ENCODE measurements around the gene BRD4. TPM values are rescaled to one million over a fixed set of nuclear protein-coding genes. Genes with fewer than 3 reads are reported as not detected.

The BRD4 gene
- total and polyA plus RNA-seq, 2 donors (not counting 3 experiments of a cell fraction or from before 2014, with no cell fraction given), result 14.9 to 125 TPM

DNA sequence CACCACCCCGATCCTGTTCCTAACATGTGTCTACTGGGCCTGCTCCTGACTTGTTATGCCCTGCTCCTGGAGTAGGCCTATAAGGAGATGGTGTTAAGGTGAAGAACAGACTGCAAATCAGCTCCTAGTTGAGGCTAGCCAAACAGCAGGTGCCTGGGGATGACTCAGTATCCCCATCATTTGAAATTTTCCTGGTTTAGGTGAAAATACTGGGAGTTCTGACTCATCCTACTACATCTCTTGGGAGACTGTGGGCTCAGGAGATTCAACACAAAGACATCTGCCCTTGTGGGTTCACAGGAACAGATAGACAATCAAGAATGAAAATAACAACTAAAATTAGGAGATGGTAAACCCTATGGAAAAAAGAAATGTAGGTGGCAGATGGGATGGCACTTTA is 41.2 kb downstream of the BRD4 start:
- Histone ChIP-seq H2AFZ (ENCODE audit: low read depth, low read length) (no peak overlapping the region), H3K4me2 (ENCODE audit: insufficient read depth, low read length) (no peak overlapping the region), H3K79me2 (ENCODE audit: control insufficient read depth, insufficient read depth, low read length) (peaks cover 96% of the 10 kb centered on the region), H3K36me3 (ENCODE audit: control insufficient read depth in 2 of 2, extremely low read depth in 1 of 2, insufficient read depth in 2 of 2, low read length in 2 of 2) (no peaks in the 10 kb centered on the region), H3K9ac (replicated peaks; ENCODE audit: extremely low read depth, insufficient read depth, low read length) (no peak overlapping the region), H3K4me1 (ENCODE audit: control insufficient read depth, extremely low read depth, insufficient read depth, low read length) (peaks cover 28% of the 10 kb centered on the region), H4K20me1 (replicated peaks; ENCODE audit: control insufficient read depth, extremely low read depth, insufficient read depth, low read length) (peaks cover 26% of the 10 kb centered on the region), H3K9me3 (replicated peaks; ENCODE audit: control insufficient read depth, insufficient read depth, low read length) (no peaks in the 10 kb centered on the region), H3K27ac (ENCODE audit: insufficient read depth, low read depth, low read length) (no peak overlapping the region), H3K9me1 (replicated peaks; ENCODE audit: control insufficient read depth, extremely low read depth, insufficient read depth, low read length) (no peaks in the 10 kb centered on the region), H3K4me3 (replicated peaks in 1 of 3; ENCODE audit: insufficient read depth in 1 of 3, low read depth in 1 of 3, low read length in 3 of 3) (no peak overlapping the region), H3K27me3 (ENCODE audit: control insufficient read depth in 2 of 2, insufficient read depth in 2 of 2, low read length in 2 of 2) (no peaks in the 10 kb centered on the region)
- TF ChIP-seq FOS (IDR thresholded peaks at IDR 0.05; ENCODE audit: borderline replicate concordance, insufficient read depth, low read length) (no peak), POLR2A (IDR thresholded peaks at IDR 0.05; ENCODE audit: low read depth, low read length) (no peak), MYC (IDR thresholded peaks at IDR 0.05; ENCODE audit: low read depth, low read length) (no peak), JUN (IDR thresholded peaks at IDR 0.05; ENCODE audit: borderline replicate concordance, insufficient read depth, insufficient read length, low read depth) (no peak), EZH2 (IDR thresholded peaks at IDR 0.05; ENCODE audit: borderline replicate concordance, low read depth, low read length, severe bottlenecking) (no peak), GATA2 (IDR thresholded peaks at IDR 0.05; ENCODE audit: insufficient read depth, insufficient read length, low read depth, low read length) (no peak), POLR2AphosphoS5 (IDR thresholded peaks at IDR 0.05; ENCODE audit: insufficient read depth, low read depth, low read length) (no peak)
- TF ChIP-seq, protein P1, sequence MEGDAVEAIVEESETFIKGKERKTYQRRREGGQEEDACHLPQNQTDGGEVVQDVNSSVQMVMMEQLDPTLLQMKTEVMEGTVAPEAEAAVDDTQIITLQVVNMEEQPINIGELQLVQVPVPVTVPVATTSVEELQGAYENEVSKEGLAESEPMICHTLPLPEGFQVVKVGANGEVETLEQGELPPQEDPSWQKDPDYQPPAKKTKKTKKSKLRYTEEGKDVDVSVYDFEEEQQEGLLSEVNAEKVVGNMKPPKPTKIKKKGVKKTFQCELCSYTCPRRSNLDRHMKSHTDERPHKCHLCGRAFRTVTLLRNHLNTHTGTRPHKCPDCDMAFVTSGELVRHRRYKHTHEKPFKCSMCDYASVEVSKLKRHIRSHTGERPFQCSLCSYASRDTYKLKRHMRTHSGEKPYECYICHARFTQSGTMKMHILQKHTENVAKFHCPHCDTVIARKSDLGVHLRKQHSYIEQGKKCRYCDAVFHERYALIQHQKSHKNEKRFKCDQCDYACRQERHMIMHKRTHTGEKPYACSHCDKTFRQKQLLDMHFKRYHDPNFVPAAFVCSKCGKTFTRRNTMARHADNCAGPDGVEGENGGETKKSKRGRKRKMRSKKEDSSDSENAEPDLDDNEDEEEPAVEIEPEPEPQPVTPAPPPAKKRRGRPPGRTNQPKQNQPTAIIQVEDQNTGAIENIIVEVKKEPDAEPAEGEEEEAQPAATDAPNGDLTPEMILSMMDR (IDR thresholded peaks at IDR 0.05; ENCODE audit: extremely low read depth in 1 of 2, insufficient read depth in 1 of 2, low read depth in 1 of 2, low read length in 2 of 2), result no peak
- TF ChIP-seq, protein P2, sequence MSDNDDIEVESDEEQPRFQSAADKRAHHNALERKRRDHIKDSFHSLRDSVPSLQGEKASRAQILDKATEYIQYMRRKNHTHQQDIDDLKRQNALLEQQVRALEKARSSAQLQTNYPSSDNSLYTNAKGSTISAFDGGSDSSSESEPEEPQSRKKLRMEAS (IDR thresholded peaks at IDR 0.05; ENCODE audit: insufficient read depth, insufficient read length), result no peak
- ChIA-PET CTCF (interaction anchor here (1.1 kb wide), 2 partner anchors 25 to 37 kb away, joined by 3 read pairs; no protein-coding TSS in a partner anchor), POLR2A (no interaction called here)
- BruUV-seq (replicated peaks), result no TSS peak
- DNase-seq (ENCODE audit: low read depth, low spot score) (no peak), FAIRE-seq (no peak)
- intact Hi-C loops (cut with micrococcal nuclease), result loop anchor here (5.0 kb wide), 1 partner anchor 36 kb away; no protein-coding TSS in a partner anchor
- dilution Hi-C loops (cut with MboI; ENCODE audit: extremely low pct_ligation_motif_present, low sequenced_read_pairs), result no loop called here
